ENCODE measurements around the gene FADS2. TPM values are rescaled to one million over a fixed set of nuclear protein-coding genes. Genes with fewer than 3 reads are reported as not detected.
A peak's percentile ranks its signal among the peaks of the same experiment; 100 is the strongest.

FADS2 gene
- total and polyA plus RNA-seq, 2 of the 13 experiments (the other 11 are each of a cell fraction or from before 2014, with no cell fraction given): 90.1 to 124 TPM

DNA sequence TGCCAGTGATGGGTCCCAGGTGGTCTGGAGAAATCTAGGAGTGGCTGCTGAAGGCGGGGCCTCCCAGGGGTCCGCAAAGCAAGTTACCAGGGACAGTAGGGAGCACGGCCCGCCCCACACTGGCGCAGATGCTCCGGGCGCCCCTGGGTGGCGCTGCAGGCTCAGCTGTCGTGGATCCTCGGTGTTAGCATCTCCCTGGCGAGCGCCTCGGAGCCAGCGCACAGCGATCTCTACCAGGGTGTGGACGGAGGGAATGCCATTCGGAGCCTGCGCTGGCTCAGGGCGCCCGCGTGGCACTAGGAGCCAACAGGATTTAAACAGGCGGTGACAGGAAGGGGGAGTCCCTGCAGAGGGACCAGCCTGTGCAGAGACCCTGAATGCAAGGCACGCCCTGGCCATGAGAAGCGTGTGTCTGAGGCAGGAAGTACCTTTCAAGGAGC lies 43.1 kb downstream of the FADS2 start (continued):
- TF ChIP-seq, protein P1, sequence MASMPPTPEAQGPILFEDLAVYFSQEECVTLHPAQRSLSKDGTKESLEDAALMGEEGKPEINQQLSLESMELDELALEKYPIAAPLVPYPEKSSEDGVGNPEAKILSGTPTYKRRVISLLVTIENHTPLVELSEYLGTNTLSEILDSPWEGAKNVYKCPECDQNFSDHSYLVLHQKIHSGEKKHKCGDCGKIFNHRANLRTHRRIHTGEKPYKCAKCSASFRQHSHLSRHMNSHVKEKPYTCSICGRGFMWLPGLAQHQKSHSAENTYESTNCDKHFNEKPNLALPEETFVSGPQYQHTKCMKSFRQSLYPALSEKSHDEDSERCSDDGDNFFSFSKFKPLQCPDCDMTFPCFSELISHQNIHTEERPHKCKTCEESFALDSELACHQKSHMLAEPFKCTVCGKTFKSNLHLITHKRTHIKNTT (CRISPR knock-in tag; IDR thresholded peaks at IDR 0.05): 0 out of 2 replicates have a peak, but pooled peaks have one; percentile 55
- peak; percentile 97 for TF ChIP-seq STAG1 (CRISPR knock-in tag; IDR thresholded peaks at IDR 0.05)
- TF ChIP-seq, protein P2, sequence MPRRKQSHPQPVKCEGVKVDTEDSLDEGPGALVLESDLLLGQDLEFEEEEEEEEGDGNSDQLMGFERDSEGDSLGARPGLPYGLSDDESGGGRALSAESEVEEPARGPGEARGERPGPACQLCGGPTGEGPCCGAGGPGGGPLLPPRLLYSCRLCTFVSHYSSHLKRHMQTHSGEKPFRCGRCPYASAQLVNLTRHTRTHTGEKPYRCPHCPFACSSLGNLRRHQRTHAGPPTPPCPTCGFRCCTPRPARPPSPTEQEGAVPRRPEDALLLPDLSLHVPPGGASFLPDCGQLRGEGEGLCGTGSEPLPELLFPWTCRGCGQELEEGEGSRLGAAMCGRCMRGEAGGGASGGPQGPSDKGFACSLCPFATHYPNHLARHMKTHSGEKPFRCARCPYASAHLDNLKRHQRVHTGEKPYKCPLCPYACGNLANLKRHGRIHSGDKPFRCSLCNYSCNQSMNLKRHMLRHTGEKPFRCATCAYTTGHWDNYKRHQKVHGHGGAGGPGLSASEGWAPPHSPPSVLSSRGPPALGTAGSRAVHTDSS (CRISPR knock-in tag; conservative IDR thresholded peaks at IDR 0.05): 0 out of 2 replicates have a peak, but pooled peaks have one; percentile 71
- TF ChIP-seq ZNF331 (CRISPR knock-in tag; IDR thresholded peaks at IDR 0.05): 0 out of 2 replicates have a peak, but pooled peaks have one; percentile 20
- TF ChIP-seq FOXA1 (IDR thresholded peaks at IDR 0.05): no peak
- 0 out of 2 replicates have a peak, but pooled peaks have one; percentile 19 for TF ChIP-seq FOXA1 (CRISPR knock-in tag; IDR thresholded peaks at IDR 0.05)
- TF ChIP-seq, protein P3, sequence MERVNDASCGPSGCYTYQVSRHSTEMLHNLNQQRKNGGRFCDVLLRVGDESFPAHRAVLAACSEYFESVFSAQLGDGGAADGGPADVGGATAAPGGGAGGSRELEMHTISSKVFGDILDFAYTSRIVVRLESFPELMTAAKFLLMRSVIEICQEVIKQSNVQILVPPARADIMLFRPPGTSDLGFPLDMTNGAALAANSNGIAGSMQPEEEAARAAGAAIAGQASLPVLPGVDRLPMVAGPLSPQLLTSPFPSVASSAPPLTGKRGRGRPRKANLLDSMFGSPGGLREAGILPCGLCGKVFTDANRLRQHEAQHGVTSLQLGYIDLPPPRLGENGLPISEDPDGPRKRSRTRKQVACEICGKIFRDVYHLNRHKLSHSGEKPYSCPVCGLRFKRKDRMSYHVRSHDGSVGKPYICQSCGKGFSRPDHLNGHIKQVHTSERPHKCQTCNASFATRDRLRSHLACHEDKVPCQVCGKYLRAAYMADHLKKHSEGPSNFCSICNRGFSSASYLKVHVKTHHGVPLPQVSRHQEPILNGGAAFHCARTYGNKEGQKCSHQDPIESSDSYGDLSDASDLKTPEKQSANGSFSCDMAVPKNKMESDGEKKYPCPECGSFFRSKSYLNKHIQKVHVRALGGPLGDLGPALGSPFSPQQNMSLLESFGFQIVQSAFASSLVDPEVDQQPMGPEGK (CRISPR knock-in tag; IDR thresholded peaks at IDR 0.05): peak; percentile 50
- TF ChIP-seq PRPF4 (IDR thresholded peaks at IDR 0.05; ENCODE audit: low read depth, low read length, poor library complexity, severe bottlenecking): no peak
- TF ChIP-seq IRF2 (CRISPR knock-in tag; IDR thresholded peaks at IDR 0.05): 0 out of 2 replicates have a peak, but pooled peaks have one; percentile 55
- TF ChIP-seq NONO (IDR thresholded peaks at IDR 0.05): no peak
- TF ChIP-seq NONO (CRISPR knock-in tag; conservative IDR thresholded peaks at IDR 0.05): 0 out of 2 replicates have a peak, but pooled peaks have one; percentile 25
- 0 out of 2 replicates have a peak, but pooled peaks have one; percentile 36 for TF ChIP-seq MEIS2 (CRISPR knock-in tag; IDR thresholded peaks at IDR 0.05)
- no peak for TF ChIP-seq DNMT3B (CRISPR knock-in tag; conservative IDR thresholded peaks at IDR 0.05)
- TF ChIP-seq, protein P4, sequence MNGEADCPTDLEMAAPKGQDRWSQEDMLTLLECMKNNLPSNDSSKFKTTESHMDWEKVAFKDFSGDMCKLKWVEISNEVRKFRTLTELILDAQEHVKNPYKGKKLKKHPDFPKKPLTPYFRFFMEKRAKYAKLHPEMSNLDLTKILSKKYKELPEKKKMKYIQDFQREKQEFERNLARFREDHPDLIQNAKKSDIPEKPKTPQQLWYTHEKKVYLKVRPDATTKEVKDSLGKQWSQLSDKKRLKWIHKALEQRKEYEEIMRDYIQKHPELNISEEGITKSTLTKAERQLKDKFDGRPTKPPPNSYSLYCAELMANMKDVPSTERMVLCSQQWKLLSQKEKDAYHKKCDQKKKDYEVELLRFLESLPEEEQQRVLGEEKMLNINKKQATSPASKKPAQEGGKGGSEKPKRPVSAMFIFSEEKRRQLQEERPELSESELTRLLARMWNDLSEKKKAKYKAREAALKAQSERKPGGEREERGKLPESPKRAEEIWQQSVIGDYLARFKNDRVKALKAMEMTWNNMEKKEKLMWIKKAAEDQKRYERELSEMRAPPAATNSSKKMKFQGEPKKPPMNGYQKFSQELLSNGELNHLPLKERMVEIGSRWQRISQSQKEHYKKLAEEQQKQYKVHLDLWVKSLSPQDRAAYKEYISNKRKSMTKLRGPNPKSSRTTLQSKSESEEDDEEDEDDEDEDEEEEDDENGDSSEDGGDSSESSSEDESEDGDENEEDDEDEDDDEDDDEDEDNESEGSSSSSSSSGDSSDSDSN (CRISPR knock-in tag; IDR thresholded peaks at IDR 0.05): peak; percentile 46; the same call in 1 of the 2 replicates
- peak; percentile 25; the same call in 1 of the 2 replicates for TF ChIP-seq BHLHE40 (IDR thresholded peaks at IDR 0.05; ENCODE audit: low read length)
- TF ChIP-seq CBFB (CRISPR knock-in tag; IDR thresholded peaks at IDR 0.05): no peak
- TF ChIP-seq MXD4 (CRISPR knock-in tag; IDR thresholded peaks at IDR 0.05): peak; percentile 48; the same call in 1 of the 2 replicates
- no peak for TF ChIP-seq ZNF232 (CRISPR knock-in tag; IDR thresholded peaks at IDR 0.05; ENCODE audit: borderline replicate concordance)
- peak; percentile 42; the same call in 1 of the 2 replicates for TF ChIP-seq PHF21A (CRISPR knock-in tag; IDR thresholded peaks at IDR 0.05)
- no peak for TF ChIP-seq DMAP1 (CRISPR knock-in tag; IDR thresholded peaks at IDR 0.05)
- peak; percentile 57; the same call in 1 of the 2 replicates for TF ChIP-seq GABPB1 (CRISPR knock-in tag; IDR thresholded peaks at IDR 0.05)
- TF ChIP-seq, protein P5, sequence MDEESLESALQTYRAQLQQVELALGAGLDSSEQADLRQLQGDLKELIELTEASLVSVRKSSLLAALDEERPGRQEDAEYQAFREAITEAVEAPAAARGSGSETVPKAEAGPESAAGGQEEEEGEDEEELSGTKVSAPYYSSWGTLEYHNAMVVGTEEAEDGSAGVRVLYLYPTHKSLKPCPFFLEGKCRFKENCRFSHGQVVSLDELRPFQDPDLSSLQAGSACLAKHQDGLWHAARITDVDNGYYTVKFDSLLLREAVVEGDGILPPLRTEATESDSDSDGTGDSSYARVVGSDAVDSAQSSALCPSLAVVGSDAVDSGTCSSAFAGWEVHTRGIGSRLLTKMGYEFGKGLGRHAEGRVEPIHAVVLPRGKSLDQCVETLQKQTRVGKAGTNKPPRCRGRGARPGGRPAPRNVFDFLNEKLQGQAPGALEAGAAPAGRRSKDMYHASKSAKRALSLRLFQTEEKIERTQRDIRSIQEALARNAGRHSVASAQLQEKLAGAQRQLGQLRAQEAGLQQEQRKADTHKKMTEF (CRISPR knock-in tag; IDR thresholded peaks at IDR 0.05): peak; percentile 36; the same call in 1 of the 2 replicates
- TF ChIP-seq HNRNPLL (IDR thresholded peaks at IDR 0.05; ENCODE audit: low read depth, low read length, poor library complexity, severe bottlenecking): peak; percentile 34

All from HepG2 (cell line).